LNCAP (cell line): Measurements from ENCODE around the gene RPP40.

ENCODE experiments used
- TF ChIP-seq, protein P1 (sequence below): fragments of 450-650 bp; IDR thresholded peaks from 2 replicates; pipeline ENCODE4 v1.5.1; 2017; ENCODE audit warnings: mild to moderate bottlenecking

The RPP40 gene

DNA sequence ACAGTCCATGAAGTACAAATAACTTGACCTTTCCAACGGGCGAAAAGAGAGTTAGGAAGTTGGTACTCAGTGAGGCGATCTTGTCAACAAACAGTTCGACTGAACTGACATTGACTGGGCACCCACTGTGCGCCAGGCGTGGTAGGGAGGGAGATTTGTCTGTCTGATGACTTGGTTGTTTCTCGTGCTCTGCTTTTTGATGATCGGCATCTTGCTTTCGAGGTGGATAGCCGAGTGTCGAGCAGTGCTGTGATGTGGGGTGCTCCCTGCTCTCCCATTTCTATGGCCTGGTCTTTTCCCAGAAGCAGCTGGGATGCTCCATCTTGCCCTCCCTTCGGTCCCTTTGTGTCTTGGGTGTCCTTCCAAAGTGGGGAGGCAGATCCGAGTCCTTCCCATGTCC, 30.4 kb downstream of the RPP40 start:
- TF ChIP-seq, protein P1, sequence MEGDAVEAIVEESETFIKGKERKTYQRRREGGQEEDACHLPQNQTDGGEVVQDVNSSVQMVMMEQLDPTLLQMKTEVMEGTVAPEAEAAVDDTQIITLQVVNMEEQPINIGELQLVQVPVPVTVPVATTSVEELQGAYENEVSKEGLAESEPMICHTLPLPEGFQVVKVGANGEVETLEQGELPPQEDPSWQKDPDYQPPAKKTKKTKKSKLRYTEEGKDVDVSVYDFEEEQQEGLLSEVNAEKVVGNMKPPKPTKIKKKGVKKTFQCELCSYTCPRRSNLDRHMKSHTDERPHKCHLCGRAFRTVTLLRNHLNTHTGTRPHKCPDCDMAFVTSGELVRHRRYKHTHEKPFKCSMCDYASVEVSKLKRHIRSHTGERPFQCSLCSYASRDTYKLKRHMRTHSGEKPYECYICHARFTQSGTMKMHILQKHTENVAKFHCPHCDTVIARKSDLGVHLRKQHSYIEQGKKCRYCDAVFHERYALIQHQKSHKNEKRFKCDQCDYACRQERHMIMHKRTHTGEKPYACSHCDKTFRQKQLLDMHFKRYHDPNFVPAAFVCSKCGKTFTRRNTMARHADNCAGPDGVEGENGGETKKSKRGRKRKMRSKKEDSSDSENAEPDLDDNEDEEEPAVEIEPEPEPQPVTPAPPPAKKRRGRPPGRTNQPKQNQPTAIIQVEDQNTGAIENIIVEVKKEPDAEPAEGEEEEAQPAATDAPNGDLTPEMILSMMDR = no peak

DNA sequence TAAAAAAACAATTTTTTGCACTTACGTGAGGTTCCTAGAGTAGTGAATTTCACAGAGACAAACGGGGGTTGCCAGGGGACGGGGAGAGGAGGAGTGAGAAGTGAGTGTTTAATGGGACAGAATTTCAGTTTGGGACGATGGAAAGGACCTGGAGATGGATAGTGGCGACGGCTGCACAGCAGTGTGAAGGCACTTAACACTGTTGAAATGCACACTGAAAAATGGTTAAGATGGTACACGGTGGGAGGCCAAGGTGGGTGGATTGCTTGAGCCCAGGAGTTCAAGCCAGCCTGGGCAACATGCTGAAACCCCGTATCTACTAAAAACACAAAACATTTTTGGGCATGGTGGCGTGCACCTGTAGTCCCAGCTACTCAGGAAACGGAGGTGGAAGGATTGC, 31.4 kb downstream of the RPP40 start:
- TF ChIP-seq, protein P1 = no peak

GRCh38 chr6:4971851-4972250, 32.0 kb downstream of the RPP40 start:
- TF ChIP-seq, protein P1 = no peak

GRCh38 chr6:4970739-4971395, 33.0 kb downstream of the RPP40 start:
- TF ChIP-seq, protein P1 = no peak

DNA sequence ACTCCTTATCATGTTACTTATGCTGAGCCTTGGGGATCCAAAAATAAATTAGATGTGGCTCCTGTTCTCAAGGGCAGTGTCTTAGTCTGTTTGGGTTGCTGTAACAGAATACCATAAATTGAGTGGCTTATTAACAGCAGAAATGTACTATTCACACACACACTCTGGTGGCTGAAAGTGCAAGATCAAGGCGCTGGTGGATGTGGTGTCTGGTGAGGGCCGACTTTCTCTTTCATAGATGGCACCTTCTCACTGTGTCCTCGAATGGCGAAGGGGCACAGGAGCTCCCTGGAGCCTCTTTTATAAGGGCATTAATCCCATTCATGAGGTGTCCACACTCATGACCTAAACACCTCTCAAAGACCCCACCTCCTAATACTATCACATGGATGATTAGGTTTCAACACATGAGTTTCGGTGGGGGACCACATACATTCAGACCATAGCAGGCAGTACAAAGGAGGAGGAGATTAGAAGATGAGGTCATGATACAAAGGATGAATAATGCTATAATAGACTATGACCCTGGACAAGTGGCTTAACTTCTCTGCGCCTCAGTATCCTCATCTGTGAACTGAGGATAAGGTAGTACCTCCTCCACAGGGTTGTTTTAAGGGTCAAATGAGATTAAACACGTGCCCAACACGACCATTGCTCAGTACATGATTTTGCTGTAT, 34.1 kb downstream of the RPP40 start:
- TF ChIP-seq, protein P1 = no peak

DNA sequence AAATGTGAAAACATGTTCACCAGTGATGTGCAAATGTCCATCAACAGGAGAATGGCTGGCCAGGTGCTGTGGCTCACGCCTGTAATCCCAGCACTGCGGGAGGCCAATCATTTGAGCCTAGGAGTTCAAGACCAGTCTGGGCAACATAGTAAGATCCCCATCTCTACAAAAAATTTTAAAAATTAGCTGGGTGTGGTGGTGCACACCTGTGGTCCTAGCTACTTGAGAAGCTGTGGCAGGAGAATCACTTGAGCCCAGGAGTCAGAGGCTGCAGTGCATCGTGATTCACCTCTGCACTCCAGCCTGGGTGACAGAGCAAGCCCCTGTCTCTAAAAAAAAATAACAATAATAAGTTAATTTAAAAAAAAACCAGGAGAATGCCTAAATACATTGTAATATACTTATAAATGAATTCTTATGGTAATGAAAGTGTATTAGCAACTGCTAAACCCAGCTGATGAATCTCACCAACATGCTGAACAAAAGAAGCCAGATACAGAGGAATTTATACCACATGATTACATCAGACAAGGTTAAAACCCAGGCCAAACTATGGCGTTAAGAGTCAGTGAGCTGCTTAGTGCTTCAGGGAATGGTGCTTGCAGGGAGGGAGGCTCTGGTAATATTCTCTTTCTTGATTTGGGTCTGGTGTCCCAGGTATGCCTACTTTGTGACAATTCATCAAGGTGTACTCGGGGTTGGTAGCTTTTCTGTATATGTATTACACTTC, 36.4 kb downstream of the RPP40 start:
- TF ChIP-seq, protein P1 = no peak

- TF ChIP-seq, protein P1 = no peak
These were observed 38.1 kb downstream of the RPP40 start for GRCh38 chr6:4965562-4966389.
